ENCODE data around the gene RUFY1.
"Not testable (repeated sequence)": the region's sequence is repeated elsewhere in the genome, so short reads cannot be mapped to it uniquely, and the experiment has no call there.

Gene RUFY1, protein sequence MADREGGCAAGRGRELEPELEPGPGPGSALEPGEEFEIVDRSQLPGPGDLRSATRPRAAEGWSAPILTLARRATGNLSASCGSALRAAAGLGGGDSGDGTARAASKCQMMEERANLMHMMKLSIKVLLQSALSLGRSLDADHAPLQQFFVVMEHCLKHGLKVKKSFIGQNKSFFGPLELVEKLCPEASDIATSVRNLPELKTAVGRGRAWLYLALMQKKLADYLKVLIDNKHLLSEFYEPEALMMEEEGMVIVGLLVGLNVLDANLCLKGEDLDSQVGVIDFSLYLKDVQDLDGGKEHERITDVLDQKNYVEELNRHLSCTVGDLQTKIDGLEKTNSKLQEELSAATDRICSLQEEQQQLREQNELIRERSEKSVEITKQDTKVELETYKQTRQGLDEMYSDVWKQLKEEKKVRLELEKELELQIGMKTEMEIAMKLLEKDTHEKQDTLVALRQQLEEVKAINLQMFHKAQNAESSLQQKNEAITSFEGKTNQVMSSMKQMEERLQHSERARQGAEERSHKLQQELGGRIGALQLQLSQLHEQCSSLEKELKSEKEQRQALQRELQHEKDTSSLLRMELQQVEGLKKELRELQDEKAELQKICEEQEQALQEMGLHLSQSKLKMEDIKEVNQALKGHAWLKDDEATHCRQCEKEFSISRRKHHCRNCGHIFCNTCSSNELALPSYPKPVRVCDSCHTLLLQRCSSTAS

DNA sequence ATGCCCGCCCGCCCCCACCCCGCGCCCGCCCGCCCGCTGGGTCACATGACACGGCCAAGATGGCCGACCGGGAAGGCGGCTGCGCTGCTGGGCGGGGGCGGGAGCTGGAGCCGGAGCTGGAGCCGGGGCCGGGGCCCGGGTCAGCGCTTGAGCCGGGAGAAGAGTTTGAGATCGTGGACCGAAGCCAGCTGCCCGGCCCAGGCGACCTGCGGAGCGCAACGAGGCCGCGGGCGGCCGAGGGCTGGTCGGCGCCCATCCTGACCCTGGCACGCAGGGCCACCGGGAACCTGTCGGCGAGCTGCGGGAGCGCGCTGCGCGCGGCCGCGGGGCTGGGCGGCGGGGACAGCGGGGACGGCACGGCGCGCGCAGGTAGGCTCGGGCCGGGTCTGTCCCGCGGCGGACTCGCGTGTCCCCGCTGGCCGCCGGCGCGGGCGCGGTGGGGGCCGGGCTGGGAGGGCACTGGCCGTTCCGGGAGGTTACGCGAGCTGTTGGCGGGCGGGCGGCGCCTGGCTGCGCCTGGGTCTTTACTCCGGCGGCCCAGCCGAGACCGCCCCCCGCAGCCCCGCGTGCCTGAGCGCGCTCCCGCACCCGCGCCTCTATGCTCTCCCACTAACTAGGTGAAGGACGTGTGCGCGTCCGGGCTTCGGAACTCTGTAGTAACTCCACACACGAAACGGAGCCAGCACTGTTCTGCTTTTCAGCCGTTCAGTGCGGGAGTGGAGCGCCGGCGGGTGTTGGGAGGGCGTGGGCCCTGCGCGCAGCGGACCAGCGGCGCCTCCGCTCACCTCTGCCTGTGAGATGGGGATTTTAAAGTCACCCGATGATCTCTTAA lies at the start of gene RUFY1:
Gene RUFY1, plus strand, starts transcription at position 44 of the 832 bp plus-strand sequence. Its CDS starts 16 bp downstream, at position 60.
- peak; percentile 59 for FAIRE-seq
- DNase-seq (ENCODE audit: extremely low spot score, insufficient read length, low read depth): peak; percentile 62

DNA sequence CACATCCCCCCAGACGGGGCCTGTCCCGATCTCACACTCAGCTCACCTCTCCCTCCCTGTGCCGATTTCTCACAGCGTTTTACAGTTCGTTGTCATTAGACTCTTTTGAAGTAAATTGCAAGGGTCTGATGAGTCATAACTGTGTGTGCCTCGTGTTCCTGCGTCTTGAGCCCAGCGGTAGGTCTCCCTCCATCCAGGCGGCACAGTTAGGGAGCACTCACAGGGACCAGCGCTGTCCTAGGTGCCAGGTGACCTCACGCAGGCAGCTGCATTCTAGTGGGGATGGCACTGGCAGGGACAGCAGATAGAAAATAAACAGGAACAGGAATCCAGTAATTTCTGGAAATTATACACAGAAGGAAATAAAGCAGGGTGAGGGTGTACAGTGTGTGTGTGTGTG lies 48.4 kb upstream of the RUFY1 start:
- not testable (repeated sequence) for FAIRE-seq; DNase-seq (ENCODE audit: extremely low spot score, insufficient read length, low read depth)

DNA sequence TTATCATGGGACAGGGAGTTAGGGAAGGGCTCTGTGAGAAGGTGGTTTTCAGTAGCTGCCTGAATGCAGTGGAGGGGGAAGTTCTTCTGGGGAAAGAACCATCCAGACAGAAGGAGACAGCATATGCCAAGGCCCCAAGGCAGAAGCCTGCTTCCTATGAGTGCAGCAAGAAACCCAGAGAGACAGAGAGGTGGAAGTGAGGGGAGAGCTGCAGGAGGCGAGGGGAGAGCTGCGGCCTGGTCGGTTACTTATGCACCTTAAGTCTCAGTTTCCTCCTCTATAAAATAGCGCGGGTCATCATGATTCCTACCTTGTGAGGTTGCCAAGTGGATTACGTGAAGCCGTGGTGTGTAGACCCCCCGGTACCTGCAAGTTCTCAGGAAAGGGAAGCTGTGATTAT lies 47.9 kb upstream of the RUFY1 start:
- not testable (repeated sequence) for FAIRE-seq; DNase-seq (ENCODE audit: extremely low spot score, insufficient read length, low read depth)

DNA sequence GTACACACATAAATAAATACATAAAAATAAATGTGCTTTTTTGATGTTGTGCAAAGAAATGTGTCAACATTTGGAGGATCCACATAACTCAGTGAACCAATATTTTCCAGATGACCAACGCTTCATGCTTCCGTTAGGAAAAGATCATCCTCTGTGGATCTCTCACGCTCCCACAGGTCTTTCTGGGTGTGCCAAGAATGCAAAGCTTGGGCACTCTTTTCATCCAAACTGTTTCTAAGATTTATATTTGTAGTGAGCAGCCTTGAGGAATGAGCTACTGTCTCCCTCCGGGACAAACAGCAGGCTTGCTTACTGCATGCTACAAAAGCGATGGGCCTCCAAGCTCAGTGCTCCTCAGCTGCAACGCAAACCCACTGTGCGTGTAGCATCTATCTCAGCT lies 46.2 kb upstream of the RUFY1 start:
- FAIRE-seq: no peak
- DNase-seq (ENCODE audit: extremely low spot score, insufficient read length, low read depth): no peak

DNA sequence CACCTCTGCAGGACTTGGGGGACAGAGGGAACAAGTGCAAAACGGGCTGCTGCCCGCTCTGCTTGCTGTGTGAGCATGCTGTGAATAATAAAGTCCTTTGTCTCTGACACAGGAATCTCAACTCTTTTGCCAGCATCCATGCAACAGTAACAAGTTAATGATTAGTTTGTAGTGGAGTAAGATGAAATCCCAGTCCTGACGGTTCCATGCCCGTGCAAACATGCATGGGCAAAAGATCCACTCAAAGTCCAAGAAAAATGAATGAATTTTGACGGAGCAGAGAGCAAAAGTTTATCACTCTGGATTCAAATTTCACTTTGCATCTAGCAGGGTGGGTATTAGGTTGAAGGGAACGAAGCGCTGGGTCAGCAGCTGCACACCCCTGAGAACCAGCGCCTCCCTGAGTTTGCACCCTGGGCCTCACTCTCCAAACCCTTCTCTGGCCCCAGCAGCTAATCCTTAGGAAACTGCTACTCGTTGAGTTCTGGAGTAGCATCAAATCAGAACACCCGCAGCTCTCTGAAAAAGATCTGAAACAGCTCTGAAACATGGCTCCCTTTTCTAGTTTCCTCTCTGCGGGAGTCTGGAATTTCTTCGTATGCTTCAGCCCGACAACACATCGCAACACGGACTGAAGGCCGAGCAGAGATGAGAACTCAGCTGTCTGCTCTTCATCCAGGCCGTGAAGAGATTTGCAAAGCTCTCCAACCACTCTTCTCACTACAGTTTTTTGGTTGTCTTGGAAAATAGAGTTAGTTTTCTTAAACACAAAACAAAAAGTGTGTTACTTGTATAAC lies 45.6 kb upstream of the RUFY1 start:
- no peak for FAIRE-seq
- no peak for DNase-seq (ENCODE audit: extremely low spot score, insufficient read length, low read depth)

DNA sequence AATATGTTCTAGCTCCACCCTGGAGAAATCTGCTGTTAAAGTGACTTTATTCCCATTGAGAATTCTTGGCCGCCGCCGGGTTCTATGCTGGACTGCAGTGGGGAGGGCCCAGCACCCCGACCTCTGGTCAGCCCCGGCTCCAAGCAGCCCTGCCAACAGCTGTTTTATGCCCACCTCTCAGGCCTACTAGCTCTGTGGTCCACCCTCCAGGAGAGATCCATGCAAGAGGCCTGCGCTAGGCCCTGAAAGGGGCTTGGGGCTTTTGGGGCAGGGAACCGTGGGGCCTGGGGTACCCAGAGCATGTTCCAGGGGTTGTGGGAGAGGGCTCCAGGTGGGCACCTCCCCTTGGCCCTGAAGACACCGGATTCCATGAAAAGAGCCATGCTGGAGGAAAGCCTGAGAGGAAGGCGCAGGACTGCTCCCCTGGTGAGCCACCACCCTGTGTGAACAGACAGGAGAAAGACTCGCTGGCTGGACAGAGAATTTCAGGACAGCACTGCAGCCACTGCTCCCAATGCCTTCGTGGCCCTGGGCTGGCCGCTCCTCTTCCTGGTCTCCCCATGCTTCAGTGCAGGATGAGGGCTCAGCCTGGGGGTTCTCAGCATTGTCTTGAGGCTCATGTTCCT lies 44.6 kb upstream of the RUFY1 start:
- DNase-seq (ENCODE audit: extremely low spot score, insufficient read length, low read depth): no peak
- FAIRE-seq: no peak

DNA sequence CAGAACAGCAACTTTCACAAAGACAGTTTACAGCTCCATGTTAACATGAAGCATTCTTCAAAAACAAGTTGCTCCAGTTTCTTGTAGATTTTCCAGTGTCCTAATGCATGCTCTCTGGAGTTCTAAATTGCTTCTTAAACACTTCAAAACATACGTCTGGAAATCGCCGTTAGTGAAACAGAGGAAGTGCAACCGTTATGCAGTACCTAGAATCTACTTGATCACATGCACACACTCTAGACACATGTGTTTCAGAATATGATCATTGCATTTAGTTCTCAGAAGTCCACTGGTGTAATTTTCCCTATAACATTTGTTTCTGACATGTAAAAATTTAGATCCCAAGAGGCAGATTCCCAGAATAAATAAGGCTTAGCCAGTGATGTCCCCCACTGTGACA lies 41.1 kb upstream of the RUFY1 start:
- DNase-seq (ENCODE audit: extremely low spot score, insufficient read length, low read depth) (no peak), FAIRE-seq (peak; percentile 15)

DNA sequence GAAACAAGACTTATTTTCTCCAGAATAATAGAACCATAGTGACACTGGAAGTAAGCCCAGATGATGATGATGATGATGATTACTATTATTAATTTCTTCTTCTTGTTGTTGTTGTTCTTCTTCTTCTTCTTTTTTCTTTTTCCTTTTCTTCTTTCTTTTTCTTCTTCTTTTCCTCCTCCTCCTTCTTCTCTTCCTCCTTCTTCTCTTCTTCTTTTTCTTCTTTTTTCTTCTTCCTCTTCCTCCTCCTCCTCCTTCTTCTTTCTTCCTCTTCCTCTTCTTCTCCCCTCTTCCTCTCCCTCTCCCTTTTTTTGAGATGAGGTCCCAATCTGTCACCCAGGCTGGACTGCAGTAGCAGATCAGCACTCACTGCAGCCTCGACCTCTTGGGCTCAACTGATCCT lies 40.5 kb upstream of the RUFY1 start:
- FAIRE-seq (no peak), DNase-seq (ENCODE audit: extremely low spot score, insufficient read length, low read depth) (no peak)

DNA sequence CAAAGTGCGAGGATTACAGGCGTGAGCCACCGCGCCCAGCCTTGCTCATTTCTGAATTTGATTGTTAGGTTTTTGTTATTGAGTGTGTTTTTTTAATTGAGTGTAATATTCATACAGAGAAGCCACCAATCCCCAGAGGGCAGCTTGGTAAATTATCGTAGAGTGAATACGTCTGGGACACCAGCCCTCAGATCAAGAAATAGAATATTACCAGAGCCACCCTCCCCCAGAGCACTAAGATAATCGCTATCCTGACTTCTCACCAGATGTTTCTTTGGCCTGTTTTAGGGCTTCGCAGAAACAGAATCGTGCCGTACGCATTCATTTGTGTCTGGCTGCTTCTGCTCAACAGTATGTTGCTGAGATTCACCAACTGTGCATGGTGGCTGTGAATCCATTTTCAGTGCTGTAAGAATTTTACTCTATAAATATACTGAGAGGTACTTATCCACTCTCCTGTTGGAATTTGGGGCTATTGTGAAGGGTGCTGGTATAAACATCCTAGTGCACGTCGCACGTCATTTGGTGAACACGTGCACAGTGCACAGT lies 37.8 kb upstream of the RUFY1 start:
- DNase-seq (ENCODE audit: extremely low spot score, insufficient read length, low read depth): no peak
- FAIRE-seq: no peak

DNA sequence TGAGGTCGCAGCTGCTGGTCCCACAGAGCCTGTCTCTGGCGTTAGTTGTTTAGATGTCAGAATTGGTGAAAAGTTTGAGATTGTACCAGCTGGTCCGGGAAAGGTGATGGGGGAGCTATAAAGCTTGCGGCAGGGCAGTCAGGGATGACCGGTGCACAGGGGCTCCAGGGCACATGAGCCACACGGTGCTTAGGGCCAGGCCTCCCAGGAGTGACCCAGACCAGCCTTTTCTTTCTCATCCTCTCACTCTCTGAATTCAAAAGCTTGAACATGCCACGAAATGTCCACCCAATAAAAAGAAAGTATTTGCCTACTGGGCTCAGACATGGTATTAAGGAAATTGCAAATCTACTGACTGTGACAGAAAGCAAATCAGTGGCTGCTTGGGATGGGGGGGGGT lies 34.9 kb upstream of the RUFY1 start:
- not testable (repeated sequence) for FAIRE-seq; DNase-seq (ENCODE audit: extremely low spot score, insufficient read length, low read depth)

DNA sequence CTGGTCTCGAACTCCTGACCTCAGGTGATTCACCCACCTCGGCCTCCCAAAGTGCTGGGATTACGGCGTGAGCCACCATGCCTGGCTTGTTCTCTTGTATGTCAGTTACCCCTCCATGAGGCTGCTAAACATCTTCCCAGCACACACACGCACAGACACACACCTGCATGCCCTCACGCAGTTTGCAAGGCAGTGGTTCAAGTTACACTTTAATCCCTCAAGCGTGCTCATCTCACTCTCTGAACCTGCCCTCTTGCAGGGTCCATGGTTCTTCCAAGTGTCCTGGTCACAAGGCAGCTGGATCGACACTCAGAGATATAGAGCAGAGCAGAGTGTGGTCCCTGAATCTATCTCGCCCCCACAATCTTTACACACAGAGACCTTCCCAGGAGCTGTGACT lies 34.1 kb upstream of the RUFY1 start:
- DNase-seq (ENCODE audit: extremely low spot score, insufficient read length, low read depth) (no peak), FAIRE-seq (no peak)

DNA sequence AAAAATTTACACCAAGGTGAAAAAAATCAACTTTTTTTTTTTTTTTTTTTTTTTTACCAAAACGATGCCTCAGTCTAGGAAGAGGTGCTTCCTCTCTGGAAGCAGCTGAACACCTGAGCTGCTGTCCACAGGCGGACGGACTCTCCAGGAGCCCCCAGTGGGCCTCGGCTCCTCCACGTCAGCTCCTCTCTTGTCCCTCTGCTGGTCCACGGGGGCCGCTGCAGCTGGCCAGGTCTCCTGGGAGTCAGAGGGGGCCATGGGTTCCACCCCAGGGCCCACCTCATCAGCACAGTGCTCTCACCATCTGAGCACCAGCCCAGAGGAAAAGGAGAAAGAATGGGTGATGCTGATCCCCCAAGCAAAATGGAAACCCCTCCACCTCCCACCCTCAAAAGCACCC lies 32.6 kb upstream of the RUFY1 start:
- not testable (repeated sequence) for FAIRE-seq; DNase-seq (ENCODE audit: extremely low spot score, insufficient read length, low read depth)

DNA sequence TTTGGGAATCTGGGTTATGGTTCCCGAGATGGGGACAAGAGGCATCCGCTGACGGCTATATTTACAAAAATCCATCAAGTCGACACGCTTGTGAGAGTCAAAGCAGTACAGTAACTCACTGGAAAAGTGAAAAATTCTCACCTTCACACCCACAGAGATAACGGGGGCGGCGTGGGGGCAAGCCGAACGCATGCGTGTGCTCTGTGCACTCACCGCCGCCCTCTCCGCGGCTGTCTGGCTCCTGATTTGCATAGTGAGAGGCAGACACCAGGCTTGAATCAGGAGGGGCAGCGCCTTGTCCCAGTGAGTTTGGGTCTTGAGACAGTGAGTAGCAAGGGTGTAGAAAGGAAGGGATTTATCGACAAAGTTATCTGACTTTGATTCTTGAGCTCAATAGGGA lies 32.0 kb upstream of the RUFY1 start:
- FAIRE-seq: peak; percentile 77
- not testable (repeated sequence) for DNase-seq (ENCODE audit: extremely low spot score, insufficient read length, low read depth)

DNA sequence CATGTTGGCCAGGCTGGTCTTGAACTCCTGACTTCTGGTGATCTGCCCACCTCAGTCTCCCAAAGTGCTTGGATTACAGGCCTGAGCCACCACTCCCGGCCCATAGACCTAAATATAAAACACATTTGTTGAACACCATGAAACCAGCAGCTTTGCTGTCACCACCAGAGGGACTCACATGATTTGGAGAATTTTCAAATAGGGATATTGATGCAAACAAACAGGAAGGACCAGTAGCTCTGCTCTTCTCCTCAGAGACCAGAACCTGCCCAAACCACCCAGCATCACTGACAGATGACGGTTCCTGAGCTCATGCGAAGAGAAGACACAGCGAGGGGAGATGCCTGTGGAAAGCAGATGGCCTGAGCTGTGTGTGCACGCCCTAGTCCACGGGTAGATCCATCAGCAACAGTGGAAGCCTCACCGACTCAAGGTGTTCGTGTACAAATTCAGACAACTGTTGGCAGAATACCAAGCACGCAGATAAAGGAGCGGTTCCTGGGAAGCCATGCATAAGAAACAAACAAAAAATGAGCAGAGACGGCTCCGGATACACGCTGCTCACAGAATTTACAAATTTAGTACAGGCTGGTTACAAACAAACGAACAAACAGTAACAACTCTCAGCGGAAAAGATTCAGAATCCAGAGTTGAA lies 30.8 kb upstream of the RUFY1 start:
- DNase-seq (ENCODE audit: extremely low spot score, insufficient read length, low read depth); FAIRE-seq: not testable (repeated sequence)

DNA sequence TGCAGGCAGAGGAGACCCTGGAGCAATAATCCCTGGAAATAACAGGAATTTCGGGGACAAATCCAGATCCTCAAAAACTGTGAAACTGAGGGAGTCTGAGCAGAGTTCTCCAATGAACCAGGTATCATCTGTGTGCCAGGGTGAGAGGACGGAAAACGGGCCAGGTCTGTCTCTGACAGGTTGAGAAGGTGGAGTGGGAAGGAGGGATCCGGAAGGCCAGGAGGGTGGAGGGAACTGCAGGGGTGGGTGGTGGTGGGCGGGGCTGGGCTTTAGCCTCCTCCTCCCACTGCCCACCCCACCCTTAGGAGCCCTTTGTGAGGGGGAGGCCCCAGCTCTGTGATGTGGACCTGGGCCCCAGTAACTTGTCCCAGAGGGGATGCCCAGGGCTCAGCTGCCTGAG lies 28.2 kb upstream of the RUFY1 start:
- not testable (repeated sequence) for DNase-seq (ENCODE audit: extremely low spot score, insufficient read length, low read depth); FAIRE-seq

DNA sequence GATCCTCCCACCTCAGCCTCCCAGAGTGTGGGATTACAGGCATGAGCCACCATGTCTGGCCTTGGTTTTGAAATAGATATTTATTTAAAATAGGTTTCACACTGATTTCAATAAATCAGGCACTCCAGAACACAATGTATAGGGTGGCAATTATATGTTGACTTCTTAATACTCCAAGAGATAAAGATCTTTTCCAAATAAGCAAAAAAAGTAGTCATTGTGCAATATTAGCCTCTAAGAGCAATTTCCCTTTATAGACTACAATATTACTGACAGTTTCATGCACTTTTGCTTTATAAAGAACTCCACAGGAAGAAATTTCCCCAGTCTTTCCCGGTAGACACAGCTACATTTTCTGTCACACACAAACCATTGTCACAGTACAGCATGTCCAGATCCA lies 23.4 kb upstream of the RUFY1 start:
- DNase-seq (ENCODE audit: extremely low spot score, insufficient read length, low read depth) (no peak), FAIRE-seq (no peak)

DNA sequence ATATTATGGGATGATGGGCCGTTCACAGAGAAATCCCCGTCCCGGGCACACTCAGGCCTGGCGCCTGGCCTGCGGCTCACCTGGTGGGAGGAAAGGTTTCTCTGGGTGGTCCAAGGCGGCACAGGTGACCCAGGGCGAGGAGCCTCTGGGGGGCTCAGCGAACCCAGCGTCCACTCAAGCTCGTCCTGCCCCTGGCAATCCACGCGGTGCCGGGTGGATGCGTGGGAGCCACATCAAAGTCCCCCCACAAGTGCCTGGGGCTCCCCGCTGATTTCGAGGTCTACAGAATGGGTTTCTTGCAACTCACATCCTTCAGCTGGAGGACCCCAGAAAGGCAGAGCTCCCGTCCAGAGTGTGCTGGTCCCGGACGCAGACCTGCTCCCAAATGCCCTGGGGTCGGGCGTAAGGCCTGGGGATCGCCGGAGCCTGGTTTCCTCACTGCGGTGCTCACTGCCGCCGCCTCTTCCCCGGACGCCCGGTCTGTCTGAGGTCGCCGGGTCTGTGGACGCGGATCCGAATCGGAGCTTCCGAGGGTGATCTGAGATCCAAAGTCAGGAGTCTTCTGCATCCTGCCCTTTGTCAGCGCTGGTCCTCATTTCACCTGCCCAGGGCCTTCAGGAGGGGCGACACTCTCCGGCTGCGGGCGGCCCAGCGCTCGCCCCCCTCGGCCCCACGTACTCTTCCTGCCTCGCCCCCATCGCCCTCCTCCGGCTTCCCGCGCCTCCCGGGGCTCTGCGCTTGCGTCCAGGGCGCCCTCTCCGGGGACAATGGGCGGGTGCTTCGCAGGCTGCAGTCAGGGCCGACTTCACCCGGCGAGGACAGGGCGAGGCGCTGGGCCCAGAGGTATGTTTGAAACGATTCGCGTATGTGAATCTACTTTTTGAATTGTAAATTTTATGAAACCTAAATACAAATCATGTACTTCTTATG lies 20.0 kb upstream of the RUFY1 start:
- peak; percentile 59 for DNase-seq (ENCODE audit: extremely low spot score, insufficient read length, low read depth)
- FAIRE-seq: peak; percentile 74
